IPS-18c (cell line): Measurements from ENCODE around the gene TMEM205.
"Not testable (repeated sequence)": the region's sequence is repeated elsewhere in the genome, so short reads cannot be mapped to it uniquely, and the experiment has no call there.

Experiments used
- H3K4me3 ChIP-seq: 2 replicates; pipeline ENCODE4 v1.7.0; 2013; ENCODE audit warnings: low read depth, mild to moderate bottlenecking, low read length, moderate library complexity; ENCODE audit not compliant: insufficient read depth
- H3K9me3 ChIP-seq: one replicate; pipeline ENCODE4 v1.6.1; 2013; ENCODE audit warnings: mild to moderate bottlenecking, low read length, moderate library complexity; ENCODE audit not compliant: control insufficient read depth, insufficient read depth

The TMEM205 gene

GRCh38 chr19:11346104-11346940 lies at the start of gene TMEM205, which contains the start of gene CCDC159:
Gene TMEM205 (minus strand): TSS chr19:11346268. CDS start chr19:11345619, 649 bp downstream.
Gene CCDC159 (plus strand): TSS chr19:11346519. CDS start chr19:11346607, 88 bp downstream.
- H3K4me3 ChIP-seq, result peak within 1 kb of the TSS; percentile 90
- H3K9me3 ChIP-seq, result peaks cover under 1% of the 10 kb centered on the region

GRCh38 chr19:11390933-11391680 lies 45.0 kb upstream of the TMEM205 start:
- Histone ChIP-seq H3K9me3 (no peaks in the 10 kb centered on the region), H3K4me3 (no peak overlapping the region; the same call in 1 of the 2 replicates)

- Histone ChIP-seq H3K4me3 (no peak overlapping the region), H3K9me3 (no peaks in the 10 kb centered on the region)
Observed at GRCh38 chr19:11390359-11390758, 44.3 kb upstream of the TMEM205 start.

- no peaks in the 10 kb centered on the region for H3K9me3 ChIP-seq
- H3K4me3 ChIP-seq, result no peak overlapping the region
Observed at GRCh38 chr19:11387162-11388034, 41.3 kb upstream of the TMEM205 start.

- Histone ChIP-seq H3K9me3 (peaks cover 2% of the 10 kb centered on the region), H3K4me3 (no peak overlapping the region)
Observed at GRCh38 chr19:11384778-11385129, 38.7 kb upstream of the TMEM205 start.

GRCh38 chr19:11383706-11384048 lies 37.6 kb upstream of the TMEM205 start:
- Histone ChIP-seq H3K4me3 (peak overlapping the region; percentile 67), H3K9me3 (peaks cover 2% of the 10 kb centered on the region)

GRCh38 chr19:11382898-11383705 lies 37.0 kb upstream of the TMEM205 start:
- Histone ChIP-seq H3K4me3 (peak overlapping the region; percentile 67), H3K9me3 (peaks cover 2% of the 10 kb centered on the region)

GRCh38 chr19:11380653-11381537 lies 34.8 kb upstream of the TMEM205 start:
- Histone ChIP-seq H3K4me3 (peak overlapping the region; percentile 84), H3K9me3 (peaks cover 2% of the 10 kb centered on the region)

- H3K4me3 ChIP-seq, result no peak overlapping the region
- peaks cover 2% of the 10 kb centered on the region for H3K9me3 ChIP-seq
Observed at GRCh38 chr19:11379857-11380350, 33.8 kb upstream of the TMEM205 start.

- H3K4me3 ChIP-seq, H3K9me3 ChIP-seq: not testable (repeated sequence)
Observed at GRCh38 chr19:11379269-11379845, 33.3 kb upstream of the TMEM205 start.

GRCh38 chr19:11378319-11379189 lies 32.5 kb upstream of the TMEM205 start:
- no peak overlapping the region for H3K4me3 ChIP-seq

GRCh38 chr19:11377756-11378155 lies 31.7 kb upstream of the TMEM205 start:
- Histone ChIP-seq H3K9me3 (peaks cover 2% of the 10 kb centered on the region), H3K4me3 (no peak overlapping the region)

More at GRCh38 chr19:11378319-11379189, 32.5 kb upstream of the TMEM205 start:
- peaks cover 2% of the 10 kb centered on the region for H3K9me3 ChIP-seq

GRCh38 chr19:11377237-11377636 lies 31.2 kb upstream of the TMEM205 start:
- Histone ChIP-seq H3K9me3 (peaks cover 2% of the 10 kb centered on the region), H3K4me3 (no peak overlapping the region)

- peak overlapping the region; percentile 50 for H3K4me3 ChIP-seq
- no peaks in the 10 kb centered on the region for H3K9me3 ChIP-seq
Observed at GRCh38 chr19:11375143-11375948, 29.3 kb upstream of the TMEM205 start.
